Kidney tubule cell (primary cell): Measurements from ENCODE around the gene GPR151.
"Not testable (repeated sequence)": the region's sequence is repeated elsewhere in the genome, so short reads cannot be mapped to it uniquely, and the experiment has no call there.

Source experiments
- DNase-seq: peaks from one replicate; pipeline ENCODE4 v3.0.0-alpha.2; 2018; ENCODE audit warnings: low spot score

GPR151 gene

DNA sequence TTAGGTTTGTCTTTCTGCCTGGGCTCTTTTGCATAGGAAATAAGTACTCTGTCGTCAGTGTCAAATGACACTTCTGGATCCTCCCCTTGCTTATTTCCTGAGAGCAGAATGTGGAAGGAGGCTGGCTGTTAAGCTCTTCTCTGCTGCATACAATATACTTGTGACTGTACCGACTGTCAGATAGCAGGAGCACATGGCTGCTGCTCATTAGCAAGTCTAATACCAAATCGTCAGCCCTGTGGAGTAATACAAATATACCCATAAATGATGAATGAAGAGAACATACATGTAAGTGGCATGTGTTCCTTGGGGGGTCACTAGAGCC, at the start of gene GPR151:
Gene GPR151, minus strand, starts transcription at position 40 of the 325 bp plus-strand sequence. CDS start 77 bp downstream, outside the sequence.
- DNase-seq, result no peak

DNA sequence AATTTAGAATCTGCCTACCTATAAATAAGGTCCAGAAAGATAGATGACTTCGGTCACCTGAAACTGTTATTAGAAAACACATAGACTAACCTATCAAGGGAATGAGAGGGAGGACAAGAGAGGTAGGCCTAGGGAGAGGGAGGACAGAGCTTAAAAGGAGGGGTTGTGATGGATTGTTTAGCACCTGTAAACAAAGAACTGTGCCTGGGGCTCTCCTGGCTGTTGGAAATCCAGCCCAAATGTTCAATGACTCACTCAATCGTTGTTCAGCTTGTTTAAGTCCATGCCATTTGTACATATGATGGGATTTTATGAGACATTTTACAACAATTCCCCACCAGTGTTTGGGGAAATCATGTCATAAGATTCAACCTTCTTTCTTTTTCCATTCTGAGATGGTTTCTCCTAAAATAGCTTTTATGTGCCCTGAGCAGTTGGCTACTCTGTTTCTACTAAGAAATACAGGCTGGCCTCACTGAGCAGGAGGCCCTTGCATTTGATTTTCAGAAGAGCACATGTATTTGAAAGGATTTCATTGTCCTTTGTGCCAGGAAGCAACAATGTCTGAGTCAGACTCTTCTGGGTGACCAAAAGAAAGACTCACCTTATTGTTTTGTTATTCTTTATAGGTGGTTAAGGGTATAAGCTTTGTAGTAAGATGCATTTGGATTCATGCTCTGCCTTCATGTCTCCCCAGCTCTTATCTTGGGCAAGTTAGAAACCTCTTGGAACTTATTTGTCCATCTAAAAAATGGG, 48.2 kb upstream of the GPR151 start:
- peak; percentile 76 for DNase-seq

DNA sequence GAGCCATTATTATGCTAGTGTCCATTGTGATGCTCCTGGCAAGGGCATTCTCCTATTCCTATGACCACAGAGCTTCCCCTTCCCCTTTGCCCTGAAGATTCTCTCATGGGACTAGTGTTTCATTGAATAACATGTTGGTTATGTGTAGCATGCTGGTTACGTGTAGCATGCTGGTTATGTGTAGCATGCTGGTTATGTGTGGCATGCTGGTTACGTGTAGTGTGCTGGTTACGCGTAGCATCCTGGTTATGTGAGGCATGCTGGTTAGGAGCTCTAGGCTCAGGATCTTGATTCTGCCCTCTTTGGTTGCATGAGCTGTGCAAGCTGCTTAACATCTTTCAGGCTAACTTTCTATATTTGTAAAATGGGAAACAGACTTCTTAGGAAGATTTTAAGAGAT, 46.5 kb upstream of the GPR151 start:
- DNase-seq, result no peak

DNA sequence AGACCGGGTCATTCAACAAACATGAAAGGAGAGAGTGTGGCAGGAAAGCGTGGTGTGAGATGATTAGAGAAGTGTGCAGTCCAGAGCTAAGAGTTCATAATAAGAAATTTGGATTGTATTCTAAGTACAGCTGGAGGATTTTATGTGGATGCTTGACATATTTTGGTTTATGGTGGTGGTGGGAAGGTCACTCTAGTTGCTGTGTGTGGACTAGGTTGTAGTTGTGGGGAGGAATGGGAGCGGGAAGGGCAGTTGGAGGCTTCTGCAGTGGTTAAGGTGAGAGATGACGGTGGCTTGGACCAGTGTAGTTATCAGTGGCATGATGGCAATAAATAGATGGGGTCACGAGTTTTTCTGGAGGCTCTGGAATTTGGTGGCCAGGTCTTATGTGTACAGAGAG, 45.7 kb upstream of the GPR151 start:
- DNase-seq, result no peak

DNA sequence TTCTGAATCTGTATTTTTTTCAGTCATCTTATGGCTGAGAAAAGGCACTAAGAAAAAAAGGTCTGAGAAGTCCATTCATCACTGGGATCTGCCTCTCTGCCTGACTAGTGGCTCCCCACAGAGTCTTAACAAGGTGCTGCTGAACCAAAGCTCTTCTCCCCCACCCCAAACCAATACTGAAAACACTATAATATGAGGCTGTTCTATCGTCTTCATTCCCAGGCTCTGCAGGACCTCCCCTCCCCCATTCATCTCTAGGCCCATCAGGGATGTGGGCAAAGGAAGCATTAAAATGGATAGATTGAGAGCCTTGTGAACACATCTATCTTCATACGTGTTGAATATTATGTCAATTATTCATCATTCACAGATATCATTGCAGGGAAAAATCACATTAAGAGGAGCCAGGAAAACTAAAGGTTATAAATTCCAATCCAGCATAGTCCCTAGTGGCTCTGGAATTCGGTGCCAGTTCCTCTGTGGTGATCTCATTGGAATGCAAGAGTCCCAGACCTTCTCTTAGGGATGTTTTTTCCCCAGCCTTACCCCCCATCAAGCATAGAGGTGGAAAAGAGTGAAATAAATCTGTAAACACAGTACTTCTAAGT, 44.3 kb upstream of the GPR151 start:
- peak; percentile 84 for DNase-seq

DNA sequence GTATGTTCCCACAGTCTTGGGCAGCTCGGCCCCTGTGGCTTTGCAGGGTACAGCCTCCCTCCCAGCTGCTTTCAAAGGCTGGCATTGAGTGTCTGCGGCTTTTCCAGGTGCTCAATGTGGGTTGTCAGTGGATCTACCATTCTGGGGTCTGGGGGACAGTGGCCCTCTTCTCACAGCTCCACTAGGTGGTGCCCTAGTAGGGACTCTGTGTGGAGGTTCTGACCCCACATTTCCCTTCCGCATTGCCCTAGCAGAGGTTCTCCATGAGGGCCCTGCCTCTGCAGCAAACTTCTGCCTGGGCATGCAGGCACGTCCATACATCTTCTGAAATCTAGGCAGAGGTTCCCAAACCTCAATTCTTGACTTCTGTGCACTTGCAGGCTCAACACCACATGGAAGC, 40.9 kb upstream of the GPR151 start:
- not testable (repeated sequence) for DNase-seq

- DNase-seq, result no peak
Observed at GRCh38 chr5:146553446-146553845, 37.5 kb upstream of the GPR151 start.

GRCh38 chr5:146549615-146550014, 33.6 kb upstream of the GPR151 start:
- DNase-seq, result no peak

- no peak for DNase-seq
Observed at GRCh38 chr5:146548781-146549449, 32.9 kb upstream of the GPR151 start.

GRCh38 chr5:146544232-146544631, 28.2 kb upstream of the GPR151 start:
- DNase-seq, result no peak

GRCh38 chr5:146541958-146542849, 26.2 kb upstream of the GPR151 start:
- DNase-seq, result peak; percentile 73

DNA sequence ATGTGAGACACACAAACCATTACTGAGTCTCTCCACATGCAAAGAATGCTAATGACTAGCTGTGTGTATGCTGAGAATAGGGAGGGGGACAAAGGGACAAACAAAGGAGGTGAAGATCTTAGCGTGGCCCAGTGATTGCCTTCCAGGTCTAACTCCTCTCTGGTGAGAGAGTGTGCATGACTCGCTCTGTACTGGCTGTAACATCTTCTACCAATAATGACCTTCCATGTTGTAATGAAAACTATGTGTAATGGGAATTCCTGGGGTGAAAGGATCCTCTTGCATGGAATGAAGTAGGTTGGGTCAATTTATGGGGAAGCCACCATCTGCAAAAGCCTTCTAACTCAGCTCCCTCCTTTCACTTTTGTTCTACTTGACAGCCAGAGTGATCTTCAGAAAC, 24.4 kb upstream of the GPR151 start:
- DNase-seq, result peak; percentile 39

GRCh38 chr5:146539973-146540372, 24.0 kb upstream of the GPR151 start:
- no peak for DNase-seq

- no peak for DNase-seq
Observed at GRCh38 chr5:146538432-146538831, 22.4 kb upstream of the GPR151 start.

GRCh38 chr5:146533882-146534281, 17.9 kb upstream of the GPR151 start:
- DNase-seq, result no peak

- DNase-seq, result peak; percentile 75
Observed at GRCh38 chr5:146533260-146533857, 17.4 kb upstream of the GPR151 start.

GRCh38 chr5:146529984-146530383, 14.0 kb upstream of the GPR151 start:
- no peak for DNase-seq

DNA sequence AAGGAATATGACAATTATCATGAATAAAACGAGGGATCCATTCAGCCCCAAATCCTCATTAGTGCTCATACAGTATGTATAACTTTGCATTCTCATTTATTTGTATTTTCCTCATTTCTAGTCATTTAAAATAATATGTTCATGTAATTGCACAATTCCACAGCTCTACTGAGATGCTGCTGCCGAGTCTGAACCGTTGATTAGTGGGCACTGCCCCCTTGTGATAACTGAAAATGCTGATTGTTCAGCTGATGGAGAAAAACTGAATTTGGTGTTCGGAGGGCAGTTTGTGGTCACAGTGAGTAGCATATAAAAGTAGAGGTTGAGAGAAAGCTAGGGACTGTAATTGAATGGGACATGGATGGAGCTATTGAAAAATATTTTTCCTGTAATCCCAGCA, 12.2 kb upstream of the GPR151 start:
- no peak for DNase-seq

- no peak for DNase-seq
Observed at GRCh38 chr5:146527785-146528184, 11.8 kb upstream of the GPR151 start.

GRCh38 chr5:146523698-146524097, 7.7 kb upstream of the GPR151 start:
- no peak for DNase-seq

- DNase-seq, result no peak
Observed at GRCh38 chr5:146521403-146522106, 5.6 kb upstream of the GPR151 start.
